Right forelimb (tissue), 1 donor: ENCODE results near the gene MEGF11.

Source experiments
- DNase-seq: peaks from one replicate; pipeline ENCODE4 v3.0.0-alpha.2; 2018

The MEGF11 gene

GRCh38 chr15:66237513-66238235 is 15.9 kb downstream of the MEGF11 start:
- no peak for DNase-seq

DNA sequence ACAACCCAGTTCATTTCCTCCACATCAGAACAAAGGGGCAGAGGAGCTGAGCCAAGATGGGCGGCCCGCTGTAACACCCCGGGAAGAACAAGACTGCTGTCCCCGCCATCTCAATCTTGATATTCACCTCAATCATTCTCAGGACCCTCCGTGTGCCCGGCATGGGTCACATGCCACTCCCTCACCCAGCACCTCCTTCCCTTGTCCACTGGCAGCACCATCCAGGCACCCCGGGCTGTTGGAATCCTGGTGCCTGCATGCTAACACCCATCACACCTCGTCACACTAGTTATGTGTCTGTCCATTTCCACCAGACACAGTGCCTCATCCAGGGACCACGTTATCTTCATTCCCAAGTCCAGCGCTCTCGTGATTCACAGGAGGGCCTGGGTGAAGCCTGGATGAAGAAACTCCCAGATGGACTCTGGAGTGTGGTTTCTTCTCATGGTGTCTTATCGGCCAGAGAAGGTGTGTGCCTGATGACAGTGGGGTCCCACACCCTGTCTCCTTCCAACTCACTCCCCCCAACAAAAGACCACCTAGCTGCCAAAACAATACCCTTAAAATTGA is 16.7 kb downstream of the MEGF11 start:
- no peak for DNase-seq

DNA sequence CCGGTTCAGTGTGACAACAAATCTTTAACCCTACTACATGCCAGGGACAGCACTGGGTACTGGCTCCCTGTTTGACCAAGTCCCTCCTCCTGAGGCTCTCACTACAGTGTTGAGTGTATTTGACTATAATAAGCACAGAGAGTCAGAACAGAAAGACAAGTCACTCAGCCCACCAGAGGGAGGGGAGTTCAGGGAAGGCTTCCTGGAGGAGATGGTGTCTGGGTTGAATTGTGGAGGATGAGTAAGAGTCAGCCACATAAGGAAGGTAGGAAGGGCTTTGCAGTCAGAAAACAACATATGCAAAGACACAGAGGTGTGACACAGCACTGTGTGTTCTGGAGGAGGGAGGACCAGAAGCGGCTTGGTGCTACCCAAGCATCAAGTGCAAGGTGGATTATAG is 17.7 kb downstream of the MEGF11 start:
- DNase-seq: no peak

- DNase-seq: no peak
Measured at GRCh38 chr15:66234798-66235197, 18.8 kb downstream of the MEGF11 start.

DNA sequence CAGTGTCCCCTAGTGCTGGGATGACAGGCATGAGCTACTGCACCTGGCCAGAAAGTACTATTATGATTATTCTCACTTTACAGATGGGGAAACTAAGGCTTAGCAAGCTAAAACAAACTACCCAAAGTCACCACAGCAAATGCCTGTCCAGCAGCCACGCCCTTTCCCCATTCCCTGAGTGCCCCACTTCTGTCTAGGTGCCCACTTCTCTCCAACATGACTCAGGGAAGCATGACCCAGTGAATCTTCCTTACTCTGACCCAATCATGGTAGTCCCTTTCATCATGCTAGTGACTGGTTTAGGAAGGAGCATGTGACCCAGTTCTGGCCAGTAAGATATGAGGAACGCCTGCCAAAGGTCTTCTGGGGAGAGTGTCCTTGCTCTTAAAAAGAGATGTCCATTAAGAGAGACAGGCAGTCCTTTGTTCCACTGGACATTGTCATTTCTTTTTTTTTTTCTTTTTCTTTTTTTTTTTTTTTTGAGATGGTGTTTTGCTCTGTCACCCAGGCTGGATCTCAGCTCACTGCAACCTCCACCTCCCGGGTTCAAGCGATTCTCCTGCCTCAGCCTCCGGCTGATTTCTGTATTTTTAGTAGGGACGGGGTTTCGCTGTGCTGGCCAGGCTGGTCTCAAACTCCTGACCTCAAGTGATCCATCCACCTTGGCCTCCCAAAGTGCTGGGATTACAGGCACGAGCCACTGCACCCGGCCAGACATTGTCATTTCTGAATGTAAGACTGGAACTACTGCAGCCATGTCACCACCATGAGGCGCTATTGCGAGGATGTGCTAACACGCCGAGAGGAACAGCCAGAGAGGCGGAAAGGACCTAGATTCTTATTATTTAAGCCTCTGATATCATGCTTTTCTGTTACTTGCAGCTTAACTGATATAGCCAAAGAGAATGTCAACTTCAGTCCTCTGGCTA is 19.8 kb downstream of the MEGF11 start:
- no peak for DNase-seq

- no peak for DNase-seq
Measured at GRCh38 chr15:66232267-66232625, 21.3 kb downstream of the MEGF11 start.

DNA sequence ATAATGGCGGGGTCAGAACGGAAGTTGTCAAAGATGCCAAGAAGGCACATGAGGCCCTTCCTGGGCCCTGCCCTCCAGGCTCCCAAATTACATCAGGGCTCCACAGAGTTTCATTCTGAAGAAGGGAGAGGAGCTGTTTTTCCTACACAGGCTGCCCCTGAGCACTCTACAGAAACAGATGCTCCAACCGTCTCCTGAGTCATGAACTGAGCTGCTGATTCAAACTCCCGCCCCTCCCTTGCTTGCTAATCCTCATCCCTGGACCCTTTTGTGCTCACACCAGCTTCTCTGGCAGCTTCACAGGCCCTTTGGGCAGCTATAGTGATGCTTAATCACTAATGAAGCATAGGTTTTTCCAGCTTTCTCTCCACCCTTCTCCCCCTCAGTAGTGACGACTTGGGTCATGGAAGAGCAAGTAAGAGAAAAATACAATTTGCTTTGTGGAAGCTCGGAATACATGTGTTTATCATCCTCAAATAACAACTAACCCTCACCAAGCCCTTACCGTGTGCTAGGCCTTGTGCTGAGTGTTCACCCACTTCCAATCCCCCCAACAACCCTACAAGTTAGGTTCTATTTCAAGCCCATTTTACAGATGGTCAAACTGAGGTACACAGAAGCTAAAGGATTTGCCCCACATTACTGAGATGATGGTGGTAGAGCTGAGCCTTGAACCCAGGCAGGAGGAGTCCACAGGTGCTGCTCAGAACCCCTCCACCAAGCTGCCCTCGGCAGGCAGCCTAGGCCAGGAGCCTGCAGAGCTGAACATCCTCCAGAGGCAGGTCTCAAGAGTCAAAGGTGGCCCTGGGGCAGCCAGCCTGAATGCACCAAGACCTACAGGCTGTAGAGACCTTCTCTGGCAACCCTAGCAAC is 21.9 kb downstream of the MEGF11 start:
- no peak for DNase-seq

- no peak for DNase-seq
Measured at GRCh38 chr15:66229790-66230465, 23.6 kb downstream of the MEGF11 start.

GRCh38 chr15:66228807-66229735 is 24.5 kb downstream of the MEGF11 start:
- DNase-seq: no peak

DNA sequence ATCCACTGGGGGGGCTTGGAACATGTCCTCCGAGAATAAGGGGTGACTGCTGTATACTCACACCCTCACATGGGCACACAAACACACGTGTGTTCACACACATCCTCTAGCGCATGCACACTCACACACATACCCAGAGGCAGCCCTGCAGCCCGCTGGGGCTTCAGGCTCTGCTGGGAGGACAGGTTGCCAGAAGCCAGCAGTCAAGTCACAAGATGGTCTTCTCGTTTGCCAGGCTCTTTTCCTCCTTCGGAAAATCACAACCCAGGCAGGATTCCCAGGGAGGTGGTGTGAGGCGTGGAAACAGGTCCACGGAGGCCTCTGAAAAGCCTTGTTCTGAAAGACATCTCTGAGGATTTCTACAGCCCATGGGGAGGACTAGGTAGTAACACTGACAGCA is 26.8 kb downstream of the MEGF11 start:
- no peak for DNase-seq

DNA sequence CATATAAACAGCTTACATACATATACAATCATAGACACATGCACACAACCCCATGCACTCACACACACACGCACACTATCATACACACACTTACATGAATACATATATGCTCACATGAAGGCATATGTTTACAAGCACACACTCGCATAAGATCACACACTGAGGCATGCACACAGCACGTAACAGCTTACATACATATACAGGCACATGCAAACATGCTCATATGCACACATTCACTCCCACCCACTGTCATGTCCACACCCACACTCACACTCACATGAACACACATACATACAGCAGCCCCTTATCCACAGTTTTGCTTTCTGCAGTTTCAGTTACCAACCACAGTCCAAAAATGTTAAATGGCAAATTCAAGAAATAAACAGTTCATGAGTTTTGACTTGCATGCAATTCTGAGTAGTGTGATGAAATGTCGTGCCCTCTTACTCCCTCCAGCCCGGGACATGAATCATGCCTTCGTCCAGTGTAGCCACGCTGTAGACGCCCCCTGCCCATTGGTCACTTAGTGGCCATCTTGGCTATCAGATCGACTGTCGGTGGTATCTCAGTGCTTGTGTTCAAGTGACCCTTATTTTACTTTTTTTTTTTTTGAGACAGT is 27.8 kb downstream of the MEGF11 start:
- DNase-seq: no peak

GRCh38 chr15:66224946-66225345 is 28.6 kb downstream of the MEGF11 start:
- DNase-seq: no peak

DNA sequence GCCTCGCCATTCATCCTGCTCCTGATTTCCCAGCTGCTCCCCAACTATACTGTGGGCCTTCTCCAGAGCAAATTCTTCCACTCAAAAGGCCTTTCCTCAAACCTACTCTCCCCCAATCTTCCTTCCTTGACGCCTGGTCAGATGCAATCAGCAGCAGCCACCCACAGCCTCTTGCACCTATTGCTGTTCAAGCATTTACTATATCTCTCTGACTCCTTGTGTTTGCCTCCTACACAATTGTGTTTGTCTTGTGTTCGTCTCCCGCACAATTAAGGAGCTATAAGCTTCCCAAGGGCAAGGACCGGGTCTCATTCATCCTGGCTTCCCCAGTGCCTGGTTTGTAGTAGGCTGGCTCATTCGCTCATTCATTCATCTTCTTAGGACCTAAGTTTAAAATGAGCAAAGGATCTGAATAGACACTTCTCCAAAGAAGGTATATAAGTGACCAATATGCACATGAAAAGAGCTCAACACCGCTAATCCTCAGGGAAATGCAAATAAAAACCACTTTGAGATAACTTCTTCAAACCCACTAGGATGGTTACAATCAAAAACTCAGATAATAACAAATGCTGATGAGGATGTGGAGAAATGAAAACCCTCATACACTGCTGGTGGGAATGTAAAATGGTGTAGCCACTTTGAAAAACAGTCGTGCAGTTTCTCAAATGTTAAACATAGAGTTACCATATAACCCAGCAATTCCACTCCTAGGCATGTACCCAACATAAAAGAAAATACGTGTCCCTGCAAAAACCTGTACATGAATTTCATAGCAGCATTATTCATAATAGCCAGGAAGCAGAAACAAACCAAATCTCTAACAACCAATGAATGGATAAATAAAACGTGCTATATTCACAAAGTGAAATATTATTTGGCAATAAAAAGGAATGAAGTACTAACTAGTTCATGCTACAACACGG is 31.0 kb downstream of the MEGF11 start:
- DNase-seq: no peak

DNA sequence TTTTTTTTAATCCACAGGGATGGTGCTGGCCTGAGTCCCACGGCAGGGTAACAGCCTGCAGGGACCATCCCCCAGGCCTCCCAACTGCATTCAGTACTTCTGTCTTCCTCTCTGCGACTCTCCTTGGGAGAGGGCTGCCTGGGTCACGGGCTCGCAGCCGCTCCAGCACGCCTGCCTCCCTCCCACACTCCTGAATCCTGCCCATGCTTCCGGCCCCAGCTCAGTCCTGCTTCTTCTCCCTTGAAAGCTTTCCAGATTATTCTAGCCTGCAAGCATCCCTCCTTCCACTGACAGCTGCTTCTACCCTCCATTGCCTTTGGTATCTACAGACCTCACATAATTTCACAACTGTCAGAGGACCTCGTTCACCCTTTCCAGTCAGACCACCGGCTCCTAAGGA is 32.4 kb downstream of the MEGF11 start:
- no peak for DNase-seq

- DNase-seq: no peak
Measured at GRCh38 chr15:66220601-66221000, 32.9 kb downstream of the MEGF11 start.

DNA sequence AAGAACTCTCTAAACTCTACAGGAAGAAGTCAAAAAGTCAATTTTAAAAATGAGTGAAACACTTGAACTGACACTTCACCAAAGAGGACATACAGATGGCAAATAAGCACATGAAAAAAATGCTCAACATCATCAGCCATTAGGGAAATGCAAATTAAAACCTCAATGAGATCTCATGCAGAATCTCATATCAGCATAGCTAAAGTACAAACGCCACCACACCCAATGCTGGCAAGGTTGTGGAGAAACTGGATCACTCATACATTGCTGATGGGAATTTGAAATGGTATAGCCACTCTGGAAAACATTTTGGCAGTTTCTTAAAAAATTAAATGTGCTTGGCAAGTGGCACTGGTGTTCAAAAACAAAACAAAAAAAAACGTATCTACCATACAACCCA is 34.2 kb downstream of the MEGF11 start:
- DNase-seq: no peak

DNA sequence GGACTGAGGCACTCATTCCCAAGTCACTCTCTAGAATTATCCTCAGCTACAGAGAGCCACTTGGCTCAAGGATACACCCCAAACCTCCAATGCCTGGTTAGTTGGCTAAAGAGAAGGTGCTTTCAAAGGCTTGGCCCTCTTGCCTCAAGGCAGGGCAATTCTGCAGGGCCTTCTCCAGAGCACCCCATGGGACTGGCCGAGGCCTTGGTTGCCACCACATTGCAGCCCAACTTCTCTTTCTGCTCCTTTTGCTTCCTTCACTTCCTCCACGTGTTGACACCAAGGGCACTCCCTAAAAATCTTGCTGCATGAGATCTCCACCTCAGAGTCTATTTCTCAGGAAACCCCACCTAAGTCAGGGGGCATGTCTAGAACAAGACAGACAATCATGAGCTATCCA is 36.7 kb downstream of the MEGF11 start:
- DNase-seq: no peak

- no peak for DNase-seq
Measured at GRCh38 chr15:66215811-66216210, 37.7 kb downstream of the MEGF11 start.

DNA sequence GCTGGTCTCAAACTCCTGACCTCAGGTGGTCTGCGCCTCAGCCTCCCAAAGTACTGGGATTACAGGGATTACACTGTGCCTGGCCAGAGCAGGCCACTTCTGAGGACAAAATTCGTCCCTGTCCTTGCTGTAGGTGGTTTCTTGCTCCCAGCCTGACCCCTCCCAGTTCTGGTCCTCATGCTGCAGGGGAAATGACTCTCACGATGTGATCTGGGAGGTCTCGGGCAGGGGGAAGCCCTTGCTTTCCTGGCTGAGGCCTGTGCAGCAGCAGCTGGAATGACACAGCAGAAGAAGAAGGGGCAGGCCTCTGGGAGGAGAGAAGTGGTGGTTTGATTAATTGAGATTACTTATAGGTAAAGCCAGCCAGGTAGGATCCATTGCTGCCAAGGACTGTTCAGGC is 39.3 kb downstream of the MEGF11 start:
- DNase-seq: no peak

- DNase-seq: no peak
Measured at GRCh38 chr15:66212563-66212921, 41.0 kb downstream of the MEGF11 start.
